Measurements from ENCODE around the gene LGI4.

DNA sequence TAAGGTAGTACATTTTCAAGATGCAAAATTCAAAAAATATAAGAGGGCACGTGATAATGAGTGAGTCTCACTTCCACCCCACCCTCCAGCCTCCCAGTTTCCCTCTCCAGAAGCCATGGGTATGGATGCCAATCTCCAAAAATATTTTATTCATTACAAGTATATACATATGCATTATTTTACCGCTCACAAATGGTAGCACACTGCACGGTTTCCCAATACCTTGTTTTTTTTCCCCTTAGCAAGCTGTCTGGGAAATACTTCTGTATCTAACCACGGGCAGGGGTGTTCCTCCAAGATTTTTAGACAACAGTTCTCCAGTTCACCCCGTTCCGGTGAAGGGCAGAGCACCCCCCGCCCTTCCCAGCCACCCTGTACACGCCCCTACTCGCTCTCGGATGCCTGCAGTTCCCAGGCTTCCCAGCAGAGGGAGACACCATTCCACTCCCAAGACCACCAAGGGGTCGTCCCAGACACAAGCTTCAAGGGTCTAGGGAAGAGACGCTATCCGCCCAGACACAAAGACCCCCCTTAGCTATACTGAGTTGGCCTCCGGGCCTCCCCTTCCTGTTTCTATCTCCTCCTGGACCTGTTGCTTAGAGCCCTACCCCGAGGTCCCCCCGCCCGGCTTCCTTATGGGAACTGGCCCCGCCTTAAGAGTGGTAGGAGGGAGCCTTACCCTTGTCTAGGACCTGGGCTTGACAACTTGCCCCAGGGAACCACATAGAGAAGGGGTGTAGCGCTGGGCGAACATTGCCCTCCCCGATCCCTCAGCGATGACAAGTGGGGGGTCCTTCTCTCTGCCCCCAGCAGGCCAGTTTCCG lies 20.3 kb downstream of the LGI4 start:
- TF ChIP-seq, protein P1, sequence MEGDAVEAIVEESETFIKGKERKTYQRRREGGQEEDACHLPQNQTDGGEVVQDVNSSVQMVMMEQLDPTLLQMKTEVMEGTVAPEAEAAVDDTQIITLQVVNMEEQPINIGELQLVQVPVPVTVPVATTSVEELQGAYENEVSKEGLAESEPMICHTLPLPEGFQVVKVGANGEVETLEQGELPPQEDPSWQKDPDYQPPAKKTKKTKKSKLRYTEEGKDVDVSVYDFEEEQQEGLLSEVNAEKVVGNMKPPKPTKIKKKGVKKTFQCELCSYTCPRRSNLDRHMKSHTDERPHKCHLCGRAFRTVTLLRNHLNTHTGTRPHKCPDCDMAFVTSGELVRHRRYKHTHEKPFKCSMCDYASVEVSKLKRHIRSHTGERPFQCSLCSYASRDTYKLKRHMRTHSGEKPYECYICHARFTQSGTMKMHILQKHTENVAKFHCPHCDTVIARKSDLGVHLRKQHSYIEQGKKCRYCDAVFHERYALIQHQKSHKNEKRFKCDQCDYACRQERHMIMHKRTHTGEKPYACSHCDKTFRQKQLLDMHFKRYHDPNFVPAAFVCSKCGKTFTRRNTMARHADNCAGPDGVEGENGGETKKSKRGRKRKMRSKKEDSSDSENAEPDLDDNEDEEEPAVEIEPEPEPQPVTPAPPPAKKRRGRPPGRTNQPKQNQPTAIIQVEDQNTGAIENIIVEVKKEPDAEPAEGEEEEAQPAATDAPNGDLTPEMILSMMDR (conservative IDR thresholded peaks at IDR 0.05; ENCODE audit: low read length), result peak; percentile 96
- no peak for TF ChIP-seq EZH2phosphoT487 (IDR thresholded peaks at IDR 0.05; ENCODE audit: borderline replicate concordance)
